Measurements from ENCODE around the gene DGCR2.

Gene DGCR2

GRCh38 chr22:19146215-19146968 lies 24.2 kb upstream of the DGCR2 start:
- no peak for DNase-seq

DNA sequence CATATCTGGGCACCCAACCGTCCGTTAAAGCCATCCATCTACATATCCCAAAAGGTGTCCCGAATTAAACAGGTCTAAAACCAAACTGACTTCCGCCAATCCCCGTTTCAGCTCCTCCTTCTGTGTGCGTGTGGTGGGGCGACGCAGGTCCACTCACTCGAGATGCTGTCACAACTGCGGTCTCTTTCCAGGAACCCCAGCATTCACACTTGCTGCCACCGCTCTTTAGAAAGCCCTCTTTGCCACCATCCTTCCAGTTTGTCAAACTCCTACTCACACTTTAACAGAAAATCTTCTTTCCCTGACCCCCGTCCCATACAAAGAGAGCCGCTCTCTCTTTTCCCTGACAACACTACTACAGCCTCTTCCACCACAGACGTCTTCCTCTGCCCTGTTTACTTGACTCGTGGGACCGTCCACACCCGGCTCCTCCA lies 21.8 kb upstream of the DGCR2 start:
- peak in 1 of 2 donors; percentile 10 for DNase-seq

GRCh38 chr22:19143212-19143611 lies 21.0 kb upstream of the DGCR2 start:
- DNase-seq = no peak

DNA sequence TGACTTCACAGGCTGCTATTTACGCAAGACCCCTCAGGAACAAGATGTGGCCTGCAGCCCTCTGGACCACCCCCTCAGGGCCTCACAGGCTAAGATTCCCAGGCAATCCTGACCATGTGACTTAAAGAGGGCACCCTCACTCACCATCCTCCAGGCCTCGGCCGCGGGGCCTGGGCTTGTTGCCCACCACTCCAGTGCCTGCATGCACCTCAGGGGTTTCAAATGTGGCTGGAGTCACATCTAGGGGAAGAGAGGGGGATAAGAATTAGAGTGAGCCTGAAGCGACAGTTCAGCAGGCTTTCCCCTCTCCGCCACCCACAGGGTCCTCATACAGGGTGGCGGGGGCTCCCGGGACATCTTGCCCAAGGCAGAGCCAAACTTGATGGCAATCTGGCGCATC lies 20.2 kb upstream of the DGCR2 start:
- no peak for DNase-seq

DNA sequence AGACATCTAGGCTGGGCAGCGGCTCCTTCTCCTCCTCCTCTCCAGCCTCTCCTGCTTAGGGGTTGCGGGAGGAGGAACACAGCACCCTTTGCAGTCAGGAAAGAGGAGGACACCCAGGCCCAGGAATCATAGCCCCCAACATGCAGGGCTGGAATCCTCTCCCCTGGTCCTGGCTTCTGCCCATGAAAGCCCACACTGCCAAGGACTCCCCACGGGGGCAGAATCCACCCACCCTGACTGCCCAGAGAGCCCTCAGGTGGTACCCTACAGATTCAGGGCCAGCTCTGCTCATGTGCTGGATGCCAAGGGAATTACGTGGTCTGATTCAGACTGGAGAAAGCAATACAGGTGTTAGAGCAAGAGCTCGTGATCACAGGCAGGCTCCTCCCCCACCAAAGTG lies 17.8 kb upstream of the DGCR2 start:
- no peak for DNase-seq

GRCh38 chr22:19139001-19139356 lies 16.8 kb upstream of the DGCR2 start:
- DNase-seq = no peak

- DNase-seq = no peak
Observed at GRCh38 chr22:19138217-19139000, 16.2 kb upstream of the DGCR2 start.

DNA sequence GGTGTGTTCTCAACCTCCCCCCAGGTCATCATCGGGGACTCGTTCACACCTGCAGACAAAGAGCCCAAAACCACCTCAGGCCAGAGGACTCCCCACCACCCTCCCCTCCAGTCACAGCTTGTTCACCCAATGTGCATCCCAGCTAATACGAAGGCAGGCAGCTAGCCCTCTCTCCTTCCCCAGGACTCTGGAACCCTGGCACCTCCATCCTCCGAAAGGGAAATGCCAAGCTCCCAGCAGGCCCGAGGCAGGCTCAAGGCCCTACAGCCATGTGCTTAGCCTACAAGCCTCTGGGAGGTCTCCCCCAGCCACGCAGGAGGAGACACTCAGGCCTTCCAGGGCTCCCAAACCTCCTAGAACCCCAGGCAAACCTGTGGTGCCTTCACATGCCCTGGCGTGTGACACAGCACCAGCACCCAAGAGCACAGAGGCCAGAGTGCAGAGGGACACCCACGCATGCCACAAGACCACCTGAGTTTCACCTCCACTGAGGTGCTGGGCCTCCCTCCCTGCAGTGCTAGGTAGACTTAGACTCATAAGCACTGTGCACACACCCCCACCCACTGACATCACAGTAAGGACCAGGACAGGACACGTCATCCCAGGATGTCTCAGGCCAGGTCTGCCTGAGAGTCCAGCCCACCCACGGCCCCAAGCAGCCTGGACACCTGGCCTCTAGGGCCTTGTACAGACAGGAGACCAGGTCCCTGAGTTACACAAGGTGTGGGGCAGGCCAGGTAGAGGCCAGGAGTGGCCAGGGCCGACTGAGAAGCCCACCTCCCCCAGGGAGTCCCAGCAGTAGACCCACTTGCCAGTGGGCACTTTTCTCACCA lies 15.4 kb upstream of the DGCR2 start:
- no peak for DNase-seq

- no peak for DNase-seq
Observed at GRCh38 chr22:19136915-19137314, 14.7 kb upstream of the DGCR2 start.

DNA sequence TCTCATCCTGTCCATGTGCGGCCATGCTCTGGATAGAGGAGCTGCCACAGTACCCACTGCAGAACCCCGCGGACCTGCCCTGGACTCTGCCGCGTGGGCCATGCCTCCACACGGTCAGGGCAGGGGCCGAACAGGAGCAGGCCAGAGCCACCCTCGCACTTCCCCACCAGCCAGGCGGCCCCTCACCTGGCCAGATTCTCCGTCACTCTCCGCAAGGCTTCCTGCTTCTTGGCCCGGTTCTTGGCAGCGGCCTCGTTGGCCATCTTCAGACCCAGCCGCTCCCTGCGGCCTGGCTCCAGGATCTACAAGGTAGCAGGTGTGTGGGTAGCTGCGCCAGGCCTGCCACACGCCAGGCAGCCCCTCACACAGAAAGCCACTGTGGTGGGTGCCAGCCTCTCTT lies 12.7 kb upstream of the DGCR2 start:
- DNase-seq = no peak

- no peak for DNase-seq
Observed at GRCh38 chr22:19134176-19134831, 12.1 kb upstream of the DGCR2 start.

DNA sequence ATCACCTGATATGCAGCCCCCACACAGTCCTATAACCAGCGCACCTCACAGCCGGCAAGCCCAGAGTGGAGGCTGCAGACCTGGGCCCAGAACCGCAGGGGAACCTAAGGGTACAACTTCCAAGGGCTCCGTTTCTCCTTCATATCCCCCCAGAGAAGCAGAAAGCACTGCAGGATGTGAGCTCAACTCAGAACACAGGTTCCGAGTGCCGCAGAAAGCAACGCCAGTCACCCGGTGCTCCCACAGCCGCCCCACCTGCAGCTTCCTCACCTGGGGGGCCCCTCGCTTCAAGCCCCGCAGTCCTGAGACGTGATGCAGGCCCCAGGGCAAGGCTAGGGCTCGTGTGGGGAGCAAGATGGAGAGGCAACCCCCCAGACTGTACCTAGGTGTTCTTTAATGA lies 11.3 kb upstream of the DGCR2 start:
- DNase-seq = no peak

DNA sequence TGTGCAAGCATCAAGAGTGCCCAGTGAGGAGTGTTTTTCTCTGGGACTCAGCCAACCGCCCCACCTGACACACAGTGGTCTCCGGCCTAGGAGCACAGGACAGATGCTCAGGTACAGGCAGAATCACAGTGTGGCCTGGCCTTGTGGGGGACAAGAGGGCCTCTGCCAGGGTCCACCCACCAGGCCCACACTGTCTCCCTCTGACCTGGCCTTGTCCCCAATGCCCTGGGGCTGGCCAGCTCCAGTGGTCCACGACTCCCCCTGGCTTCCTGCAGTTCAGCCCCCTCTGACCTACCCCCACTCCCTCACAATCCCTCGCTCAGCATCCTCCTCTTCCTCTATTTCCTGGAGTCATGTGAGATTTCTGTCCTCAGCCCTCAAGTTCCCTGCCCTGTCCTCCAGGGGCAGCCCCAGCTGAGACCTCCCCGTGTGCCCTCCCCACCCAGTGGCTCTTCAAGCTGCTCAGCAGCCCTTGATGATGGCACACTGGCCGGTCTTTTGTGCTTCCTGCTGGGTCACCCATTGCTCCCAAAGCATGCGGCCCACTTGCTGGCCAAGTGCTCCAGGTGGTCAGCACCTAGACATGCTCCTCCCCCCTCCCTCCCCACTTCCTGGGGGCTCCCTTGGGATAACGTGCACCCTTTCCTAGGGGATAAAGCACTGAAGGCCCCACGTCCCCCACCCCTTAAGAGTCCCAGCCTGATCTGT lies 10.6 kb upstream of the DGCR2 start:
- no peak for DNase-seq

GRCh38 chr22:19132153-19132552 lies 9.9 kb upstream of the DGCR2 start:
- DNase-seq = no peak

GRCh38 chr22:19131685-19132015 lies 9.4 kb upstream of the DGCR2 start:
- DNase-seq = no peak

DNA sequence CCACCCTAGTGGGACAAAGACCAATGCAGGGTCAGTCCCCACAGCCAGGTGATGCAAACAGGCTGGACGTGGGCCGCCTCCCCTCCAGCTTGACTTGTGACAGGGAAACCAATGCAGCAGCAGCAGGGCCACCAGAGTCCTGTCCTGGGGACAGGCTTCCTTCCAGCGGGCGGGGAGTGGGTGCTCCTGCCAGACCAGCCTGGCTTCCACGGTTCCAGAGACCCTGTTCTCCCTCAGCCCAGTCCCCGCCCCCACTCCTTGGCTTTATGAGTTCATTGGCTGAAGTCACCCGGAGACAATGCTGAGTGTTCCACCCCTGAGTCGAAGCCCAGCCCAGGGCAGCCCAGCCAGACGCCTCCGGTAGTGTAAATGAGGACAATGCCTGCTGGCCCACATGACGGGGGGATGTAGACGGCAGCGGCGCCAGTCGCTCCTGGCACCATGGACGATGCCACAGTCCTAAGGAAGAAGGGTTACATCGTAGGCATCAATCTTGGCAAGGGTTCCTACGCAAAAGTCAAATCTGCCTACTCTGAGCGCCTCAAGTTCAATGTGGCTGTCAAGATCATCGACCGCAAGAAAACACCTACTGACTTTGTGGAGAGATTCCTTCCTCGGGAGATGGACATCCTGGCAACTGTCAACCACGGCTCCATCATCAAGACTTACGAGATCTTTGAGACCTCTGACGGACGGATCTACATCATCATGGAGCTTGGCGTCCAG lies 8.9 kb upstream of the DGCR2 start, which contains the start of gene TSSK2:
TSSK2 (plus strand) TSS at position 350 of the 726 bp plus-strand sequence; CDS start at position 442, 92 bp downstream.
- DNase-seq = no peak

DNA sequence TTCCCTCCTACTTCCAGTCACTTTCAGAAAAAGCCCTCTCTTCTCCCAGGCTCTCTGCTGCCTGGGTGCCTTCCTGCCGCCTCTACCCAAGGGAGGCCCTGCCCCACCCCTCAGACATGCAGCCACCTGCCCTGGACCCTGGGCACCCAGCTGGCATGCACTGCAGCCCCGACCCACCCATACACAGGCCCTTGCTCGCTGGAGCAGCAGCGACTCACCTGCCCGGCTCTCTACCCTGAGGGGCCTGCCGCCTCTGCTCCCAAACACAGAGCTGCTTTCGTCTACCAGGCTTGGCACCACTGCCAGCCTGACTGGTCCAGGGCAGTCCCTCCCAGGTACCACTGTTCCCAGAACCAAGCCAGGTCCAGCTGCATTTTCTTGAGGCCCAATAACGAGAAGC lies 7.7 kb upstream of the DGCR2 start:
- DNase-seq = no peak

DNA sequence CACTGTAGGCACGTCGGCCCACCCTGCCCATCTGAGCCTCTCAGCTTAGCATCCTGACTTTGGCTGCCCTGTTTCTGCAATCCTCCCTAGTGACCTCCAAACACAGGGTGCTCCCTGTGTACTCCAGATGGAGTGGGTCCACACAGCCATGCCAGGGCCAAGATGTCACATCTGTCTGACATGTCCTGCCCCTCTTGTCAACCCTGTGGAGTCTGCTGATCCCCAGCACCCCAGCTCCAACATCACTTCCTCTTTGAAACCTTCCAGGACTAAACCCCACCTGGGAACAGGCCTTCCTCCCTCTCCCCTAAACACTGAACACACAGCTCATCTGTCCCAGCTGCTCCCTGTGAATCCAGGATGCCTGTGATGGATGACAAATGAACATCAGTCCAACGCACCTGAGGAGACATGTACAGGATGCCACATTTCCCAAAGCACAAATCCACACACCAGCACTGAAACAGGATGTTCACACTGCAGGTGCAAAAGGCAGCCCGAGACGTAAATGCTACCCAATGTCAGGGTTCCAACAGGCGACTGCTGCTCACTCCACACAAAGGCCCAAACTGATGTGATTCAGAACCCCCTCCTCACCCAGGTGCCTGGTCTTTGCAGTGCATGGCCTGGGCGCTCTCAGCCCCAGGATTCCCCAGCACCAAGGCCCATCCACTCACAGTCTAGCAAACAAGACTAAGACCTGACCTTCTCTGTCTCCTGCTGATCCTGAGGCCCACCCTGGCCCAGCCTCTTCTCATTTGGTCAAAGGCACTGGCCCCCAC lies 6.9 kb upstream of the DGCR2 start:
- DNase-seq = no peak

GRCh38 chr22:19128009-19128401 lies 5.8 kb upstream of the DGCR2 start:
- DNase-seq = no peak

DNA sequence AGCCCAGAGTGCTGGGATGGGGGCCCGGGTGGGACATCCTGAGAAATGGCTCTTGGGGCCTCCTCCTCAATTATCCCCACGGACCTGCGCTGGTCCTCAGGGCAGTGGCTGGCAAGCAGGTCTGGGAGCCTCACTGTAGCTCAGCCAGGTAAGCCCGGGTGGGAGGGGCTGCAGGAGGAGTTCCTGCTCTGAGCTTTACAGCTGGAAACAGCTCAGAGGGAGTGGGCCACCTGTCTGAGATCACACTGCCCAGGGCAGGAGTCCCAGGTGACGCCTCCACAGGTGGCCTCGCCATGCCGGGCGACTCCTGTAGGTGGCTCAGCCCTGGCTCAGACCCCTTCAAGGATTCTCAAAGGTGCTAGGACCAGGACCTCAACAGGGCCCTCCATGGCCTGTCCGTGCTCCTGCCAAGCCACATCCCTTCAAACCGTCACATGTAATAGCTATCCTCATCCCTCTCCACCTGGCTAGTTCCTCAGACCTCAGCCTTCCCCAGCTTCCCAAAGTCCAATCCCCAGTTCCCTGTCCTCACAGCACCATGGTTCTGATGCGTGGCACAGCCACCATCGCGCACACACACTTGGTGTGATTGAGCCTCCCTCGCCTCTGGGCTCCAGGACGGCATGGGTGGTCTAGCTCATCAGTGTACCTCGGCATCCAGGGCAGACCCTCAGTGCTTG lies 5.3 kb upstream of the DGCR2 start:
- DNase-seq = no peak
